ENCODE data around the gene C6orf120. TPM values are rescaled to one million over a fixed set of nuclear protein-coding genes. Genes with fewer than 3 reads are reported as not detected.

Gene C6orf120
- total RNA-seq, 1 experiment from 2014 or later: 18.6 TPM

GRCh38 chr6:169726049-169726400 is 24.1 kb downstream of the C6orf120 start:
- POLR2A ChIA-PET (ENCODE audit: unreplicated experiment): no interaction called here
- Histone ChIP-seq H3K4me3 (ENCODE audit: low read length) (no peak overlapping the region), H3K9ac (ENCODE audit: low read length) (no peak overlapping the region), H3K36me3 (ENCODE audit: low read depth, low read length) (no peaks in the 10 kb centered on the region), H3K27ac (ENCODE audit: low read length) (no peak overlapping the region), H3K9me3 (ENCODE audit: low read length) (no peaks in the 10 kb centered on the region), H3K79me2 (ENCODE audit: low read length) (peaks cover 20% of the 10 kb centered on the region), H3K4me2 (ENCODE audit: low read length) (no peak overlapping the region), H3K4me1 (ENCODE audit: insufficient read depth, low read length) (peaks cover 13% of the 10 kb centered on the region), H3K27me3 (ENCODE audit: low read length) (no peaks in the 10 kb centered on the region), H2AFZ (ENCODE audit: low read length) (no peak overlapping the region), H3K9me2 (replicated peaks; ENCODE audit: low read length) (no peaks in the 10 kb centered on the region), H3F3A (ENCODE audit: low read length, unreplicated experiment) (no peaks in the 10 kb centered on the region), H4K20me1 (ENCODE audit: low read length) (peaks cover 3% of the 10 kb centered on the region; the same call in 1 of the 2 replicates)
- no peak for ATAC-seq
- DNase-seq: no peak
- intact Hi-C loops (cut with micrococcal nuclease): loop anchor here (10.0 kb wide), 1 partner anchor 829 kb away; the partner anchor contains the start of genes PSMB1 and TBP
- TF ChIP-seq EZH2phosphoT487 (IDR thresholded peaks at IDR 0.05; ENCODE audit: borderline replicate concordance, low read length): no peak
- no peak for TF ChIP-seq EZH2 (IDR thresholded peaks at IDR 0.05; ENCODE audit: low read length, unreplicated experiment)
- TF ChIP-seq CTCF (conservative IDR thresholded peaks at IDR 0.05; ENCODE audit: low read depth, low read length): no peak
- BruUV-seq (replicated peaks): no TSS peak
- CTCF ChIA-PET: no interaction called here

- no peak overlapping the region for H3K27ac ChIP-seq (ENCODE audit: low read length)
- no peaks in the 10 kb centered on the region for H3K9me2 ChIP-seq (replicated peaks; ENCODE audit: low read length)
- no peaks in the 10 kb centered on the region for H4K20me1 ChIP-seq (ENCODE audit: low read length)
- peaks cover 11% of the 10 kb centered on the region for H3K79me2 ChIP-seq (ENCODE audit: low read length)
- H3K4me3 ChIP-seq (ENCODE audit: low read length): no peak overlapping the region
- ATAC-seq (no peak), DNase-seq (no peak)
- H3K27me3 ChIP-seq (ENCODE audit: low read length): no peaks in the 10 kb centered on the region
- CTCF ChIA-PET: no interaction called here
- no peaks in the 10 kb centered on the region for H3K36me3 ChIP-seq (ENCODE audit: low read depth, low read length)
- H3K4me2 ChIP-seq (ENCODE audit: low read length): no peak overlapping the region
- POLR2A ChIA-PET (ENCODE audit: unreplicated experiment): no interaction called here
- H3K9ac ChIP-seq (ENCODE audit: low read length): no peak overlapping the region
- no peak overlapping the region for H2AFZ ChIP-seq (ENCODE audit: low read length)
- BruUV-seq (replicated peaks): no TSS peak
- H3K9me3 ChIP-seq (ENCODE audit: low read length): no peaks in the 10 kb centered on the region
- intact Hi-C loops (cut with micrococcal nuclease): loop anchor here (10.0 kb wide), 1 partner anchor 828 kb away; the partner anchor contains the start of genes PSMB1 and TBP
- no peaks in the 10 kb centered on the region for H3F3A ChIP-seq (ENCODE audit: low read length, unreplicated experiment)
- H3K4me1 ChIP-seq (ENCODE audit: insufficient read depth, low read length): peaks cover 9% of the 10 kb centered on the region
- TF ChIP-seq EZH2phosphoT487 (IDR thresholded peaks at IDR 0.05; ENCODE audit: borderline replicate concordance, low read length) (no peak), CTCF (conservative IDR thresholded peaks at IDR 0.05; ENCODE audit: low read depth, low read length) (no peak), EZH2 (IDR thresholded peaks at IDR 0.05; ENCODE audit: low read length, unreplicated experiment) (no peak)
Measured at GRCh38 chr6:169726963-169727362, 25.0 kb downstream of the C6orf120 start.

GRCh38 chr6:169729961-169730360 is 28.0 kb downstream of the C6orf120 start:
- TF ChIP-seq EZH2 (IDR thresholded peaks at IDR 0.05; ENCODE audit: low read length, unreplicated experiment): no peak
- no peak for TF ChIP-seq CTCF (conservative IDR thresholded peaks at IDR 0.05; ENCODE audit: low read depth, low read length)
- no peak for TF ChIP-seq EZH2phosphoT487 (IDR thresholded peaks at IDR 0.05; ENCODE audit: borderline replicate concordance, low read length)
- CTCF ChIA-PET: no interaction called here
- ATAC-seq (no peak), DNase-seq (no peak)
- no peaks in the 10 kb centered on the region for H3K36me3 ChIP-seq (ENCODE audit: low read depth, low read length)
- no peak overlapping the region for H3K4me2 ChIP-seq (ENCODE audit: low read length)
- no peaks in the 10 kb centered on the region for H3F3A ChIP-seq (ENCODE audit: low read length, unreplicated experiment)
- H3K27me3 ChIP-seq (ENCODE audit: low read length): no peaks in the 10 kb centered on the region
- no peaks in the 10 kb centered on the region for H3K79me2 ChIP-seq (ENCODE audit: low read length)
- H3K4me1 ChIP-seq (ENCODE audit: insufficient read depth, low read length): peaks cover 2% of the 10 kb centered on the region; the same call in 1 of the 2 replicates
- no peak overlapping the region for H3K4me3 ChIP-seq (ENCODE audit: low read length)
- no peak overlapping the region for H3K9ac ChIP-seq (ENCODE audit: low read length)
- no TSS peak for BruUV-seq (replicated peaks)
- H3K9me3 ChIP-seq (ENCODE audit: low read length): no peaks in the 10 kb centered on the region
- H4K20me1 ChIP-seq (ENCODE audit: low read length): no peaks in the 10 kb centered on the region
- H2AFZ ChIP-seq (ENCODE audit: low read length): no peak overlapping the region
- POLR2A ChIA-PET (ENCODE audit: unreplicated experiment): no interaction called here
- H3K9me2 ChIP-seq (replicated peaks; ENCODE audit: low read length): no peaks in the 10 kb centered on the region
- no peak overlapping the region for H3K27ac ChIP-seq (ENCODE audit: low read length)
- intact Hi-C loops (cut with micrococcal nuclease): loop anchor here (10.0 kb wide), 1 partner anchor 825 kb away; the partner anchor contains the start of genes PSMB1 and TBP

All from PC-3 (cell line).